IMR-90 (cell line): ENCODE results near the gene MGLL. TPM values are rescaled to one million over a fixed set of nuclear protein-coding genes. Genes with fewer than 3 reads are reported as not detected.

Source experiments
- ATAC-seq: fragments of 200-7000 bp; cut with Tn5 transposase; 2 replicates; pipeline ENCODE4 v1.9.1; 2020; ENCODE audit warnings: low read depth, mild to moderate bottlenecking, moderate library complexity
- BruUV-seq: library from RNA; stranded (reverse); fragments of 400-500 nt; replicated peaks from 2 replicates; lab custom pipeline; 2021; lab: Mats Ljungman, UMichigan
- CTCF ChIA-PET: fragments of 300-600 bp; formaldehyde crosslinking; extraction: SDS; loops from one replicate; lab custom pipeline; 2021; ENCODE audit warnings: antibody characterized with exemption; lab: Yijun Ruan, JAX
- POLR2A ChIA-PET: fragments of 300-600 bp; sonication (Branson Sonifier 250); formaldehyde crosslinking; loops from one replicate; lab custom pipeline; 2022; ENCODE audit warnings: antibody characterized with exemption; ENCODE audit not compliant: unreplicated experiment; lab: Charles Lee
- DNase-seq: peaks from one replicate; pipeline ENCODE4 v3.0.0; 2013
- H2AFZ ChIP-seq: replicated peaks from 2 replicates; pipeline ENCODE3; 2013; ENCODE audit warnings: low read length, mild to moderate bottlenecking; ENCODE audit not compliant: poor library complexity
- H2AK5ac ChIP-seq: 2 replicates; pipeline ENCODE4 v1.6.1; 2013; ENCODE audit warnings: low read depth, low read length, inconsistent platforms
- H2AK9ac ChIP-seq: replicated peaks from 2 replicates; pipeline ENCODE3; 2013; ENCODE audit warnings: mild to moderate bottlenecking, low read depth, low read length, moderate library complexity; ENCODE audit not compliant: poor library complexity
- H2BK120ac ChIP-seq: 2 replicates; pipeline ENCODE4 v1.6.1; 2013; ENCODE audit warnings: low read depth, low read length, inconsistent platforms
- H2BK15ac ChIP-seq: 3 replicates; pipeline ENCODE4 v1.6.1; 2013; ENCODE audit warnings: low read depth, low read length, inconsistent platforms
- H2BK20ac ChIP-seq: 2 replicates; pipeline ENCODE4 v1.6.1; 2013; ENCODE audit warnings: low read depth, mild to moderate bottlenecking, inconsistent platforms, low read length, moderate library complexity
- H2BK5ac ChIP-seq: 2 replicates; pipeline ENCODE4 v1.6.1; 2013; ENCODE audit warnings: mild to moderate bottlenecking, low read depth, low read length, inconsistent platforms; ENCODE audit not compliant: poor library complexity, severe bottlenecking
- H3K14ac ChIP-seq: replicated peaks from 2 replicates; pipeline ENCODE4 v1.6.1; 2013; ENCODE audit warnings: low read depth, low read length, inconsistent platforms
- H3K18ac ChIP-seq: 2 replicates; pipeline ENCODE4 v1.6.1; 2013; ENCODE audit warnings: low read depth, low read length, control low read depth
- H3K23ac ChIP-seq: 2 replicates; pipeline ENCODE4 v1.6.1; 2013; ENCODE audit warnings: low read depth, low read length, inconsistent platforms
- H3K27ac ChIP-seq: 2 replicates; pipeline ENCODE4 v1.5.1; 2013; ENCODE audit warnings: mild to moderate bottlenecking, control low read depth, low read length; ENCODE audit not compliant: insufficient read depth
- H3K27me3 ChIP-seq: 2 replicates; pipeline ENCODE4 v1.6.1; 2013; ENCODE audit warnings: low read length; ENCODE audit not compliant: control insufficient read depth, insufficient read depth
- H3K36me3 ChIP-seq: 2 replicates; pipeline ENCODE4 v1.6.1; 2013; ENCODE audit warnings: low read length, mixed read lengths; ENCODE audit not compliant: control insufficient read depth, insufficient read depth
- H3K4ac ChIP-seq: 2 replicates; pipeline ENCODE4 v1.6.1; 2013; ENCODE audit warnings: low read depth, low read length, inconsistent platforms
- H3K4me1 ChIP-seq: 2 replicates; pipeline ENCODE4 v1.6.1; 2013; ENCODE audit warnings: low read length, mixed read lengths; ENCODE audit not compliant: control insufficient read depth, insufficient read depth
- H3K4me2 ChIP-seq: 2 replicates; pipeline ENCODE4 v1.6.1; 2013; ENCODE audit warnings: low read depth, mild to moderate bottlenecking, control low read depth, low read length, moderate library complexity
- H3K4me3 ChIP-seq: 2 replicates; pipeline ENCODE4 v1.5.1; 2013; ENCODE audit warnings: low read depth, mild to moderate bottlenecking, control low read depth, low read length, moderate library complexity; ENCODE audit not compliant: insufficient read depth
- H3K56ac ChIP-seq: 2 replicates; pipeline ENCODE4 v1.6.1; 2013; ENCODE audit warnings: low read length, inconsistent platforms; ENCODE audit not compliant: insufficient read depth; ENCODE audit errors: extremely low read depth
- H3K79me1 ChIP-seq, 2 experiments: 2 replicates each; pipeline ENCODE4 v1.6.1; 2013; ENCODE audit warnings: low read length in 2 of 2, inconsistent platforms in 1 of 2, low read depth in 1 of 2
- H3K9ac ChIP-seq: 2 replicates; pipeline ENCODE4 v1.6.1; 2013; ENCODE audit warnings: low read depth, low read length, control low read depth
- H3K9me1 ChIP-seq: 2 replicates; pipeline ENCODE4 v1.6.1; 2013; ENCODE audit warnings: low read length, inconsistent platforms; ENCODE audit not compliant: insufficient read depth
- H3K9me3 ChIP-seq: 2 replicates; pipeline ENCODE4 v1.6.1; 2013; ENCODE audit warnings: low read length; ENCODE audit not compliant: control insufficient read depth, insufficient read depth
- H4K20me1 ChIP-seq: 2 replicates; pipeline ENCODE4 v1.6.1; 2013; ENCODE audit warnings: low read length, inconsistent platforms; ENCODE audit not compliant: insufficient read depth
- H4K5ac ChIP-seq: 2 replicates; pipeline ENCODE4 v1.6.1; 2013; ENCODE audit warnings: mild to moderate bottlenecking, low read depth, low read length, control low read depth
- H4K8ac ChIP-seq, 2 experiments: 2 replicates each; pipeline ENCODE4 v1.6.1; 2013; ENCODE audit warnings: low read depth in 2 of 2, low read length in 2 of 2, control low read depth in 1 of 2, inconsistent platforms in 1 of 2
- H4K91ac ChIP-seq: 2 replicates; pipeline ENCODE4 v1.6.1; 2013; ENCODE audit warnings: low read depth, low read length, inconsistent platforms; ENCODE audit not compliant: insufficient read depth
- BHLHE40 ChIP-seq: fragments of 150-350 bp; IDR thresholded peaks from 2 replicates; pipeline ENCODE4 v1.6.1; 2016; ENCODE audit warnings: mild to moderate bottlenecking, low read depth, low read length
- CEBPB ChIP-seq: IDR thresholded peaks from 2 replicates; pipeline ENCODE4 v1.6.1; 2012; ENCODE audit warnings: low read depth, low read length, improper control_type of control experiment
- CHD1 ChIP-seq: IDR thresholded peaks from 2 replicates; pipeline ENCODE4 v1.6.1; 2012; ENCODE audit warnings: low read depth, low read length, improper control_type of control experiment
- ELK1 ChIP-seq: fragments of 150-350 bp; IDR thresholded peaks from 2 replicates; pipeline ENCODE4 v1.6.1; 2016; ENCODE audit warnings: low read depth, mild to moderate bottlenecking, low read length, moderate library complexity, borderline replicate concordance
- FOS ChIP-seq: fragments of 150-350 bp; IDR thresholded peaks from 2 replicates; pipeline ENCODE4 v1.6.1; 2016; ENCODE audit warnings: low read depth, low read length
- MAFK ChIP-seq: IDR thresholded peaks from 2 replicates; pipeline ENCODE4 v1.6.1; 2012; ENCODE audit warnings: low read depth, low read length, improper control_type of control experiment
- NFE2L2 ChIP-seq: fragments of 150-350 bp; IDR thresholded peaks from 2 replicates; pipeline ENCODE4 v1.6.1; 2016; ENCODE audit warnings: low read depth, mild to moderate bottlenecking, low read length
- RAD21 ChIP-seq: IDR thresholded peaks from 2 replicates; pipeline ENCODE4 v1.6.1; 2012; ENCODE audit warnings: low read length, improper control_type of control experiment
- RCOR1 ChIP-seq: IDR thresholded peaks from 2 replicates; pipeline ENCODE4 v1.6.1; 2012; ENCODE audit warnings: mild to moderate bottlenecking, low read length, improper control_type of control experiment; ENCODE audit not compliant: insufficient replicate concordance
- SMC3 ChIP-seq: fragments of 150-350 bp; IDR thresholded peaks from 2 replicates; pipeline ENCODE4 v1.6.1; 2016; ENCODE audit warnings: low read depth, mild to moderate bottlenecking, antibody characterized with exemption, low read length, moderate library complexity
- USF2 ChIP-seq: fragments of 150-350 bp; IDR thresholded peaks from 2 replicates; pipeline ENCODE4 v1.6.1; 2017; ENCODE audit warnings: mild to moderate bottlenecking, antibody characterized with exemption, low read length, low read depth
- WGBS, 2 experiments: methylation state at CpG; one replicate each; pipeline versions ENCODE4 v1.1.5 to v1.1.7; 2013; ENCODE audit warnings: missing lambda C conversion rate in 2 of 2; ENCODE audit not compliant: insufficient read length in 1 of 2; ENCODE audit errors: extremely low coverage in 2 of 2; 5-methylcytosine and 5-hydroxymethylcytosine counted together
- dilution Hi-C: fragments of 300-500 bp; cut with HindIII; formaldehyde crosslinking; loops from one replicate; pipeline ENCODE4 v1.14.3; 2018; ENCODE audit warnings: low sequenced_read_pairs; ENCODE audit not compliant: unreplicated experiment
- in situ Hi-C: fragments of 300-500 bp; cut with MboI; formaldehyde crosslinking; loops from 3 replicates; pipeline ENCODE4 v1.14.3; 2019; ENCODE audit warnings: low sequenced_read_pairs, inconsistent platforms, mixed read lengths
- intact Hi-C: fragments of 100-400 bp; cut with micrococcal nuclease; formaldehyde crosslinking; loops from 2 replicates; pipeline ENCODE4 v1.10.0; 2022
- polyA plus RNA-seq, 3 experiments: library from polyadenylated mRNA; depleted of rRNA; stranded (reverse); fragments of >200 nt; gene quantifications; 2 replicates each; pipeline ENCODE4 v1.2.3, GENCODE V29; 2012; ENCODE audit warnings: low replicate concordance in 1 of 3
- total RNA-seq: library from RNA; depleted of rRNA; stranded (reverse); fragments of >200 nt; gene quantifications from 2 replicates; pipeline ENCODE4 v1.2.3, GENCODE V29; 2012
- TF ChIP-seq, protein P1 (sequence below): conservative IDR thresholded peaks from 2 replicates; pipeline ENCODE4 v1.5.1; 2012; ENCODE audit warnings: mild to moderate bottlenecking, low read depth, low read length, improper control_type of control experiment

Gene MGLL
- total and polyA plus RNA-seq, 2 of the 4 experiments (the other 2 are of a cell fraction) = 23.7 to 60.6 TPM

DNA sequence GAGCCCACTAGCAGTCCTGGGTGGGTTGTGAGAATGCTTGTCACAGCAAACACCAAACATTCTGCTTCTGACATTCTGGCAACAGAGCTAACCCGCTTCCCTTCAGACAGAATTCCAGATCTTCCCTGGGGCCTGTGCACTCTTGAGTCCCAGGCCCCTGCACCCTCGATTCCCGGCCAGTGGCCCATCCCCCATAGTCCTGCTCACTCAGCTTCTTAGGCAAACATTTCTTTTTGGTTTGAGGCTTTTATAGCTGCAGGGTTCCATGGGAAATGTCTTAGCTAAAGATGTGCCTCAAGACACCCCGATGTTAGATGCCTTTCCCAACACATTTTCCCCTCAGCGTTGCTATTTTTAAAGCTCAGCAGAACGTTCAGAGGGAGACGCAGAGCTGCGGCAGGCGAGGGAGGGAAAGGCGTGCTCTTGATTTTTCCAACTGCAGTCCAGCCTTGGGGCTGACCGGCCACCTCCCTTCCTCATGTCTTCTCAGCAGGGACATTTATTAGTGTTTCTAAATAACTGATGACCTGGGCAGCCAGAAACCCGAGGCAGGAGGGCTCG, 114.4 kb downstream of the MGLL start:
- Histone ChIP-seq H2AK9ac (no peak overlapping the region), H3K9me1 (peaks cover 16% of the 10 kb centered on the region), H3K4me1 (peaks cover 6% of the 10 kb centered on the region; the same call in 1 of the 2 replicates), H2BK20ac (no peak overlapping the region), H3K4ac (no peak overlapping the region), H3K27ac (no peak overlapping the region), H3K9me3 (no peaks in the 10 kb centered on the region), H2BK15ac (no peak overlapping the region), H3K56ac (no peak overlapping the region), H3K14ac (no peak overlapping the region), H3K23ac (no peak overlapping the region), H3K4me3 (no peak overlapping the region), H3K4me2 (no peak overlapping the region), H2AK5ac (no peak overlapping the region; the same call in 1 of the 2 replicates), H3K27me3 (no peaks in the 10 kb centered on the region), H4K20me1 (no peaks in the 10 kb centered on the region), H4K8ac (no peak overlapping the region), H2BK120ac (no peak overlapping the region), H3K79me1 (peaks cover 10 to 51% of the 10 kb centered on the region in 2 experiments), H3K9ac (no peak overlapping the region), H3K36me3 (peaks cover 8% of the 10 kb centered on the region), H4K91ac (no peak overlapping the region), H3K18ac (no peak overlapping the region), H4K5ac (no peak overlapping the region), H2AFZ (no peak overlapping the region), H2BK5ac (no peak overlapping the region)
- in situ Hi-C loops = no loop called here
- POLR2A ChIA-PET = no interaction called here
- dilution Hi-C loops = no loop called here
- TF ChIP-seq CEBPB (no peak), NFE2L2 (no peak), BHLHE40 (no peak), FOS (no peak), USF2 (no peak), MAFK (no peak), RCOR1 (no peak), CHD1 (no peak), ELK1 (no peak), RAD21 (no peak), SMC3 (no peak)
- TF ChIP-seq, protein P1, sequence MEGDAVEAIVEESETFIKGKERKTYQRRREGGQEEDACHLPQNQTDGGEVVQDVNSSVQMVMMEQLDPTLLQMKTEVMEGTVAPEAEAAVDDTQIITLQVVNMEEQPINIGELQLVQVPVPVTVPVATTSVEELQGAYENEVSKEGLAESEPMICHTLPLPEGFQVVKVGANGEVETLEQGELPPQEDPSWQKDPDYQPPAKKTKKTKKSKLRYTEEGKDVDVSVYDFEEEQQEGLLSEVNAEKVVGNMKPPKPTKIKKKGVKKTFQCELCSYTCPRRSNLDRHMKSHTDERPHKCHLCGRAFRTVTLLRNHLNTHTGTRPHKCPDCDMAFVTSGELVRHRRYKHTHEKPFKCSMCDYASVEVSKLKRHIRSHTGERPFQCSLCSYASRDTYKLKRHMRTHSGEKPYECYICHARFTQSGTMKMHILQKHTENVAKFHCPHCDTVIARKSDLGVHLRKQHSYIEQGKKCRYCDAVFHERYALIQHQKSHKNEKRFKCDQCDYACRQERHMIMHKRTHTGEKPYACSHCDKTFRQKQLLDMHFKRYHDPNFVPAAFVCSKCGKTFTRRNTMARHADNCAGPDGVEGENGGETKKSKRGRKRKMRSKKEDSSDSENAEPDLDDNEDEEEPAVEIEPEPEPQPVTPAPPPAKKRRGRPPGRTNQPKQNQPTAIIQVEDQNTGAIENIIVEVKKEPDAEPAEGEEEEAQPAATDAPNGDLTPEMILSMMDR = no peak
- CTCF ChIA-PET = interaction anchor here (1.7 kb wide), 1 partner anchor 11 kb away, joined by 5 read pairs; no protein-coding TSS in a partner anchor
- DNase-seq (no peak), ATAC-seq (no peak)
- intact Hi-C loops = no loop called here
- WGBS, 2 experiments = 54% methylated on average over 4 of the region's 13 CpGs; no CpG with 5 or more reads in 1 of the 2 experiments
- BruUV-seq = no TSS peak
